ENCODE results near the gene PPP1R13B.

GRCh38 chr14:103697206-103697602 is 150.2 kb downstream of the PPP1R13B start:
- TF ChIP-seq CTCF (IDR thresholded peaks at IDR 0.05) (no peak), POLR2A (IDR thresholded peaks at IDR 0.05) (no peak)
